H1 (cell line): ENCODE data around the gene ARL10. TPM values are rescaled to one million over a fixed set of nuclear protein-coding genes. Genes with fewer than 3 reads are reported as not detected.

ENCODE experiments used
- microRNA counts: library from miRNA; unstranded; fragments of <30 nt; microRNA quantifications from one replicate; lab custom pipeline; 2015
- microRNA-seq, 2 experiments: library from miRNA; unstranded; fragments of <30 nt; microRNA quantifications; one replicate each; pipeline versions ENCODE4 to v1.2.0, GENCODE V29; 2016 to 2020; ENCODE audit warnings: borderline microRNAs expressed in 2 of 2, borderline number of aligned reads in 2 of 2, borderline replicate concordance in 1 of 2
- polyA plus RNA-seq, 7 experiments: library from polyadenylated mRNA; depleted of rRNA in 3 of 7; stranded (reverse) in 5 of 7; unstranded in 2 of 7; fragments of >200 nt in 5 of 7; fragments of 200-250 nt in 2 of 7; gene quantifications; 1 replicate in 5 of 7; 2 replicates in 1 of 7; 4 replicates in 1 of 7; pipeline versions ENCODE4 v1.2.1 to v1.2.3, GENCODE V29; 2011 to 2013; ENCODE audit warnings: missing spikeins in 2 of 7, mixed read lengths in 2 of 7
- small RNA-seq: library from polyadenylated mRNA; stranded (forward); fragments of <200 nt; extraction: miRNeasy Mini kit (QIAGEN cat#:217004); gene quantifications from one replicate; pipeline ENCODE3, GENCODE V24; 2013; ENCODE audit not compliant: insufficient read depth
- total RNA-seq: library from RNA; stranded (reverse); fragmentation: NEBNext Ultra II Directional; extraction: Animal tissue kit (Norgen Biotek cat#: 25700); gene quantifications from 2 replicates; pipeline ENCODE4 v1.2.1, GENCODE V29; 2021

Gene ARL10
- total and polyA plus RNA-seq, 2 of the 8 experiments (the other 6 are each of a cell fraction or from before 2014, with no cell fraction given) = 3.1 to 7.4 TPM

MicroRNAs within 50 kb of the gene (microRNA counts, 767-probe panel; counts per million panel counts)
- 879 counts per million, percentile 95 among the panel's probes with 10 or more counts for microRNA hsa-miR-1271-5p (lab: Ali Mortazavi, UCI)

Small RNA genes within 50 kb of the gene (microRNA-seq; reads per million reads assigned to microRNA genes)
- gene MIR1271 = 0.69 to 0.81 reads per million in 2 experiments

Small RNA genes within 50 kb of the gene (small RNA-seq; reads per million reads assigned to genes)
- 22.8 reads per million, percentile 93 among the genes with 10 or more reads in this experiment for gene MIR1271

Other genes starting within 250 kb of the ARL10 start
- 16.6 and 21.2 TPM in 2 replicates for gene SIMC1, start 127.1 kb upstream of the ARL10 start, total RNA-seq
- 11.3 and 12.3 TPM in 2 replicates for gene SIMC1, start 127.1 kb upstream of the ARL10 start, polyA plus RNA-seq (2011; rRNA removed)
- gene KIAA1191, start 3.7 kb upstream of the ARL10 start, total RNA-seq = 88.0 and 96.4 TPM in 2 replicates
- gene KIAA1191, start 3.7 kb upstream of the ARL10 start, polyA plus RNA-seq (2011; rRNA removed) = 86.4 and 107 TPM in 2 replicates
- 65.2 and 65.9 TPM in 2 replicates for gene NOP16, start 23.1 kb downstream of the ARL10 start, total RNA-seq
- 46.9 and 49.7 TPM in 2 replicates for gene NOP16, start 23.1 kb downstream of the ARL10 start, polyA plus RNA-seq (2011; rRNA removed)
- 95.5 and 104 TPM in 2 replicates for gene HIGD2A, start 23.3 kb downstream of the ARL10 start, total RNA-seq
- gene HIGD2A, start 23.3 kb downstream of the ARL10 start, polyA plus RNA-seq (2011; rRNA removed) = 264 and 314 TPM in 2 replicates
- gene CLTB, start 51.1 kb downstream of the ARL10 start, total RNA-seq = 25.9 and 29.2 TPM in 2 replicates
- gene CLTB, start 51.1 kb downstream of the ARL10 start, polyA plus RNA-seq (2011; rRNA removed) = 34.9 and 47.7 TPM in 2 replicates
- gene FAF2, start 82.9 kb downstream of the ARL10 start, total RNA-seq = 35.8 and 36.2 TPM in 2 replicates
- gene FAF2, start 82.9 kb downstream of the ARL10 start, polyA plus RNA-seq (2011; rRNA removed) = 14.1 and 20.8 TPM in 2 replicates
- 164 and 178 TPM in 2 replicates for gene RNF44, start 171.9 kb downstream of the ARL10 start, total RNA-seq
- 54.7 and 109 TPM in 2 replicates for gene RNF44, start 171.9 kb downstream of the ARL10 start, polyA plus RNA-seq (2011; rRNA removed)
- 0.43 and 0.69 TPM in 2 replicates for gene CDHR2, start 183.9 kb downstream of the ARL10 start, total RNA-seq
- gene CDHR2, start 183.9 kb downstream of the ARL10 start, polyA plus RNA-seq (2011; rRNA removed) = 0.02 and 0.06 TPM in 2 replicates
- gene GPRIN1, start 244.7 kb downstream of the ARL10 start, total RNA-seq = 12.0 and 12.8 TPM in 2 replicates
- gene GPRIN1, start 244.7 kb downstream of the ARL10 start, polyA plus RNA-seq (2011; rRNA removed) = 3.3 TPM in 2 replicates